ENCODE measurements around the gene HEXIM2. TPM values are rescaled to one million over a fixed set of nuclear protein-coding genes. Genes with fewer than 3 reads are reported as not detected.
A peak's percentile ranks its signal among the peaks of the same experiment; 100 is the strongest.

HEXIM2 gene
- total and polyA plus RNA-seq, 2 of the 13 experiments (the other 11 are each of a cell fraction or from before 2014, with no cell fraction given): 27.1 to 32.4 TPM

DNA sequence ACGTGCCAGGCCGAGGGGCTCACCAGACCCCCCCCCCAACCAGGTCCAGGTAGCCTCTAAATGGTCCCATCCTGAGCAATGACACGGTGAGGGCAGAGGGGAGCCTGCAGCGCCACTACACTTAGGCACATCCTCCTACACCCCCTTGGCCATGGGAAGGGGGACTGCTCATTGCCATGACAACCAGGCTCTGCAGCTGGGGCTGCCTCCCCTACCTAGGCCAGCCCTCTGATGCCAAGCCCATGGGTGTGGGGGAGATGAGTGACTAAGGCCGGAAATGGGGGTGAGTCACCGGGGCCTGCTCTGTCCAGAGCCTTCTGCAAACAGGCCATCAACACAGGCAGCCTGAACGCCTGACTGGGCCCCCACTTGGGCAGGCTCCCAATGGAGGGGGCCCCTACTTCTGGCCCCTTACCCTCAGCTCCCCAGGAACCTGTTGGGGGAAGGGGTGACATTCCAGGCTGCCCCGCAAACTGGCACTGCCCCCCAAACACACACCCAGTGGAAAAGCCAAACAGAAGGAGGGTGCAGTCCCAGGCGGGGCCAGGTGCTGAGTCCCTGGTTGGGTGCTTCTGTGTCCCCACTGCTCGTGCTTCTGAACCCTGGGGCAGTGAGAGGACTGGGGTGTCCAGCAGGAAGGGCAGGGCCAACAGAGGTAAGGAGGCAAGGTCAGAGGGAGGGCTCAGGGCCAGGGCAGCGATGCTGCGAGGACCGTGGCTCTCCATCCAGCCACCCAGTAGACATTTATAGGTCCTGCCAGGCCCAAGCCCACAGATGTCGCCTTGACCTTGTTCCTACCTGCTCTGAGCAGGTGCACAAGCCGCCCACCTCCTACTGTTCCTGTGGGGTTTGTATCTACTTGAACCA, 37.5 kb upstream of the HEXIM2 start (continued):
- TF ChIP-seq, protein P1, sequence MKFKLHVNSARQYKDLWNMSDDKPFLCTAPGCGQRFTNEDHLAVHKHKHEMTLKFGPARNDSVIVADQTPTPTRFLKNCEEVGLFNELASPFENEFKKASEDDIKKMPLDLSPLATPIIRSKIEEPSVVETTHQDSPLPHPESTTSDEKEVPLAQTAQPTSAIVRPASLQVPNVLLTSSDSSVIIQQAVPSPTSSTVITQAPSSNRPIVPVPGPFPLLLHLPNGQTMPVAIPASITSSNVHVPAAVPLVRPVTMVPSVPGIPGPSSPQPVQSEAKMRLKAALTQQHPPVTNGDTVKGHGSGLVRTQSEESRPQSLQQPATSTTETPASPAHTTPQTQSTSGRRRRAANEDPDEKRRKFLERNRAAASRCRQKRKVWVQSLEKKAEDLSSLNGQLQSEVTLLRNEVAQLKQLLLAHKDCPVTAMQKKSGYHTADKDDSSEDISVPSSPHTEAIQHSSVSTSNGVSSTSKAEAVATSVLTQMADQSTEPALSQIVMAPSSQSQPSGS (CRISPR knock-in tag; IDR thresholded peaks at IDR 0.05): no peak
- TF ChIP-seq MIXL1 (CRISPR knock-in tag; IDR thresholded peaks at IDR 0.05) (peak; percentile 43; the same call in 1 of the 2 replicates), ZNF234 (CRISPR knock-in tag; conservative IDR thresholded peaks at IDR 0.05) (no peak), KMT2B (CRISPR knock-in tag; IDR thresholded peaks at IDR 0.05) (no peak), STAG1 (CRISPR knock-in tag; IDR thresholded peaks at IDR 0.05) (no peak), CBX5 (CRISPR knock-in tag; IDR thresholded peaks at IDR 0.05; ENCODE audit: borderline replicate concordance) (peak; percentile 42; the same call in 1 of the 2 replicates), ZNF207 (IDR thresholded peaks at IDR 0.05; ENCODE audit: borderline replicate concordance) (no peak), ZNF839 (CRISPR knock-in tag; IDR thresholded peaks at IDR 0.05; ENCODE audit: borderline replicate concordance) (no peak), ZFP41 (CRISPR knock-in tag; IDR thresholded peaks at IDR 0.05; ENCODE audit: borderline replicate concordance) (no peak), ZC3H4 (CRISPR knock-in tag; IDR thresholded peaks at IDR 0.05; ENCODE audit: borderline replicate concordance) (no peak), ZNF703 (CRISPR knock-in tag; IDR thresholded peaks at IDR 0.05; ENCODE audit: borderline replicate concordance) (no peak), PPARG (CRISPR knock-in tag; conservative IDR thresholded peaks at IDR 0.05) (no peak; the same call in 1 of the 2 replicates), PHF5A (CRISPR knock-in tag; IDR thresholded peaks at IDR 0.05; ENCODE audit: low read depth, unreplicated experiment) (no peak), ZNF614 (CRISPR knock-in tag; IDR thresholded peaks at IDR 0.05; ENCODE audit: borderline replicate concordance) (0 out of 2 replicates have a peak, but pooled peaks have one; percentile 8), SMAD9 (CRISPR knock-in tag; IDR thresholded peaks at IDR 0.05) (0 out of 2 replicates have a peak, but pooled peaks have one; percentile 79), PHF20 (CRISPR knock-in tag; IDR thresholded peaks at IDR 0.05) (no peak), ZNF34 (CRISPR knock-in tag; IDR thresholded peaks at IDR 0.05; ENCODE audit: borderline replicate concordance) (no peak; the same call in 1 of the 2 replicates), ZFYVE20 (CRISPR knock-in tag; IDR thresholded peaks at IDR 0.05; ENCODE audit: borderline replicate concordance, low read depth) (no peak)
- TF ChIP-seq, protein P2, sequence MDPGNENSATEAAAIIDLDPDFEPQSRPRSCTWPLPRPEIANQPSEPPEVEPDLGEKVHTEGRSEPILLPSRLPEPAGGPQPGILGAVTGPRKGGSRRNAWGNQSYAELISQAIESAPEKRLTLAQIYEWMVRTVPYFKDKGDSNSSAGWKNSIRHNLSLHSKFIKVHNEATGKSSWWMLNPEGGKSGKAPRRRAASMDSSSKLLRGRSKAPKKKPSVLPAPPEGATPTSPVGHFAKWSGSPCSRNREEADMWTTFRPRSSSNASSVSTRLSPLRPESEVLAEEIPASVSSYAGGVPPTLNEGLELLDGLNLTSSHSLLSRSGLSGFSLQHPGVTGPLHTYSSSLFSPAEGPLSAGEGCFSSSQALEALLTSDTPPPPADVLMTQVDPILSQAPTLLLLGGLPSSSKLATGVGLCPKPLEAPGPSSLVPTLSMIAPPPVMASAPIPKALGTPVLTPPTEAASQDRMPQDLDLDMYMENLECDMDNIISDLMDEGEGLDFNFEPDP (CRISPR knock-in tag; conservative IDR thresholded peaks at IDR 0.05): no peak
- TF ChIP-seq, protein P3, sequence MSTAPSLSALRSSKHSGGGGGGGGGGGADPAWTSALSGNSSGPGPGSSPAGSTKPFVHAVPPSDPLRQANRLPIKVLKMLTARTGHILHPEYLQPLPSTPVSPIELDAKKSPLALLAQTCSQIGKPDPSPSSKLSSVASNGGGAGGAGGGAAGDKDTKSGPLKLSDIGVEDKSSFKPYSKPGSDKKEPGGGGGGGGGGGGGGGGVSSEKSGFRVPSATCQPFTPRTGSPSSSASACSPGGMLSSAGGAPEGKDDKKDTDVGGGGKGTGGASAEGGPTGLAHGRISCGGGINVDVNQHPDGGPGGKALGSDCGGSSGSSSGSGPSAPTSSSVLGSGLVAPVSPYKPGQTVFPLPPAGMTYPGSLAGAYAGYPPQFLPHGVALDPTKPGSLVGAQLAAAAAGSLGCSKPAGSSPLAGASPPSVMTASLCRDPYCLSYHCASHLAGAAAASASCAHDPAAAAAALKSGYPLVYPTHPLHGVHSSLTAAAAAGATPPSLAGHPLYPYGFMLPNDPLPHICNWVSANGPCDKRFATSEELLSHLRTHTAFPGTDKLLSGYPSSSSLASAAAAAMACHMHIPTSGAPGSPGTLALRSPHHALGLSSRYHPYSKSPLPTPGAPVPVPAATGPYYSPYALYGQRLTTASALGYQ (CRISPR knock-in tag; IDR thresholded peaks at IDR 0.05): no peak; the same call in 1 of the 2 replicates
- TF ChIP-seq, protein P4, sequence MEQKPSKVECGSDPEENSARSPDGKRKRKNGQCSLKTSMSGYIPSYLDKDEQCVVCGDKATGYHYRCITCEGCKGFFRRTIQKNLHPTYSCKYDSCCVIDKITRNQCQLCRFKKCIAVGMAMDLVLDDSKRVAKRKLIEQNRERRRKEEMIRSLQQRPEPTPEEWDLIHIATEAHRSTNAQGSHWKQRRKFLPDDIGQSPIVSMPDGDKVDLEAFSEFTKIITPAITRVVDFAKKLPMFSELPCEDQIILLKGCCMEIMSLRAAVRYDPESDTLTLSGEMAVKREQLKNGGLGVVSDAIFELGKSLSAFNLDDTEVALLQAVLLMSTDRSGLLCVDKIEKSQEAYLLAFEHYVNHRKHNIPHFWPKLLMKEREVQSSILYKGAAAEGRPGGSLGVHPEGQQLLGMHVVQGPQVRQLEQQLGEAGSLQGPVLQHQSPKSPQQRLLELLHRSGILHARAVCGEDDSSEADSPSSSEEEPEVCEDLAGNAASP (CRISPR knock-in tag; IDR thresholded peaks at IDR 0.05; ENCODE audit: borderline replicate concordance): 0 out of 2 replicates have a peak, but pooled peaks have one; percentile 40
- TF ChIP-seq, protein P5, sequence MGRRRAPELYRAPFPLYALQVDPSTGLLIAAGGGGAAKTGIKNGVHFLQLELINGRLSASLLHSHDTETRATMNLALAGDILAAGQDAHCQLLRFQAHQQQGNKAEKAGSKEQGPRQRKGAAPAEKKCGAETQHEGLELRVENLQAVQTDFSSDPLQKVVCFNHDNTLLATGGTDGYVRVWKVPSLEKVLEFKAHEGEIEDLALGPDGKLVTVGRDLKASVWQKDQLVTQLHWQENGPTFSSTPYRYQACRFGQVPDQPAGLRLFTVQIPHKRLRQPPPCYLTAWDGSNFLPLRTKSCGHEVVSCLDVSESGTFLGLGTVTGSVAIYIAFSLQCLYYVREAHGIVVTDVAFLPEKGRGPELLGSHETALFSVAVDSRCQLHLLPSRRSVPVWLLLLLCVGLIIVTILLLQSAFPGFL (CRISPR knock-in tag; IDR thresholded peaks at IDR 0.05): no peak
